Measurements from ENCODE around the gene DVL1. TPM values are rescaled to one million over a fixed set of nuclear protein-coding genes. Genes with fewer than 3 reads are reported as not detected.

DVL1 gene
- total and polyA plus RNA-seq, 8 donors, result 30.6 to 103 (median 50.3) TPM

DNA sequence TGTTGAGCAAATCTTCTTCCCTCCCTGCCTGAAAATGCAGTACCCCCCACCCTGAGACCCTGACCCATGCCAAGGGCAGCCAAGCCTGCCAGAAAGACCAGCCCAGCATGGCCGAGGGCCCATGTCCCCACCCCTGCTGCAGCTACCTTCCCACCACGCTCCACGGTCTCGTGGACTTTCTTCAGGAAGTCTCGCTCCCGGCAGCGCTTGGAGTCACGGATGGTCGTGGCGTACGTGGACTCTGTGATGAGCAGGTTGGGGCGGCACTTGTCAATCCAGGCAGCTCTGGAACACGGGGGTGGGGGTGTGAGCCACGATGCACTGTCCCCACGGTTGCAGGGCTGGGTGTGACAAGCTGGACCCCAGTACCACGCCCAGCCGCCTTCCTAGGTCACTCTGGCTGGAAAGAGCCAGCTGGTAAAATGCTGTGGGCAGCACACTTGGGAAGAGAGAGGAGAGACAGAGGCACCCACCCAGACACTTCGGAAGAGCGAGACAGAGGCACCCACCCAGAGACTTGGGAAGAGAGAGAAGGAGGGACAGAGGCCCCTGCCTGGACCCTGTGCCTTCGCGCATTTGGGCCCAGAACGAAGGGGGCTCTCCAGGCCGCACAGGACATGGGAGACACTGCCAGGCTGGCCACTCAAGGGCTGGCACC is 34.4 kb downstream of the DVL1 start:
- Histone ChIP-seq H3K4me3 (no peak overlapping the region), H3K27ac (no peak overlapping the region), H3K27me3 (no peaks in the 10 kb centered on the region), H3K36me3 (peaks cover 0 to 38% (median 21%) of the 10 kb centered on the region in 3 donors), H3K4me1 (peaks cover 0 to 12% (median 11%) of the 10 kb centered on the region in 3 donors), H3K9me3 (no peaks in the 10 kb centered on the region)
- WGBS, 2 donors, result 89 to 91% methylated on average over 23 of the region's 23 CpGs
- TF ChIP-seq, protein P1, sequence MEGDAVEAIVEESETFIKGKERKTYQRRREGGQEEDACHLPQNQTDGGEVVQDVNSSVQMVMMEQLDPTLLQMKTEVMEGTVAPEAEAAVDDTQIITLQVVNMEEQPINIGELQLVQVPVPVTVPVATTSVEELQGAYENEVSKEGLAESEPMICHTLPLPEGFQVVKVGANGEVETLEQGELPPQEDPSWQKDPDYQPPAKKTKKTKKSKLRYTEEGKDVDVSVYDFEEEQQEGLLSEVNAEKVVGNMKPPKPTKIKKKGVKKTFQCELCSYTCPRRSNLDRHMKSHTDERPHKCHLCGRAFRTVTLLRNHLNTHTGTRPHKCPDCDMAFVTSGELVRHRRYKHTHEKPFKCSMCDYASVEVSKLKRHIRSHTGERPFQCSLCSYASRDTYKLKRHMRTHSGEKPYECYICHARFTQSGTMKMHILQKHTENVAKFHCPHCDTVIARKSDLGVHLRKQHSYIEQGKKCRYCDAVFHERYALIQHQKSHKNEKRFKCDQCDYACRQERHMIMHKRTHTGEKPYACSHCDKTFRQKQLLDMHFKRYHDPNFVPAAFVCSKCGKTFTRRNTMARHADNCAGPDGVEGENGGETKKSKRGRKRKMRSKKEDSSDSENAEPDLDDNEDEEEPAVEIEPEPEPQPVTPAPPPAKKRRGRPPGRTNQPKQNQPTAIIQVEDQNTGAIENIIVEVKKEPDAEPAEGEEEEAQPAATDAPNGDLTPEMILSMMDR (IDR thresholded peaks at IDR 0.05), result no peak
- DNase-seq (no peak), FAIRE-seq (no peak), ATAC-seq (no peak)
- intact Hi-C loops (cut with DNase I), result no loop called here

DNA sequence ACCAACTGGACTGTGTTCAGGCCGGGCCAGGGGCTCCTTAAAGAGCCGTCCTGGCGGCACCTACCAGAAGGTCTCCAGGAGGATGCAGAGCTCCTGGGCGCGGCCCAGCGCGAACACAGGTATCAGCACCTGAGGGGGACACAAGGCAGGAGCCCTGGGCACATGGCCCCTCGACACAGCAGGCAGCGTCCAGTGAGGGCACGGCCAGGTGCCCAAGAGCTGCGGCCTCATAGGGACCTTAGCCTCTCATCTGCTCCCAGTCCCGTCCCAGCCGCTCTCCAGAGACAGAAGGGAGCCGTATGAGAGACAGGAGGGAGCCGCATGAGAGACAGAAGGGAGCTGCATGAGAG is 35.0 kb downstream of the DVL1 start:
- DNase-seq (no peak), ATAC-seq (no peak), FAIRE-seq (no peak)
- no peaks in the 10 kb centered on the region for H3K9me3 ChIP-seq
- intact Hi-C loops (cut with DNase I), result no loop called here
- no peak overlapping the region for H3K27ac ChIP-seq
- H3K36me3 ChIP-seq, result peaks cover 0 to 38% (median 21%) of the 10 kb centered on the region in 3 donors
- no peaks in the 10 kb centered on the region for H3K27me3 ChIP-seq
- H3K4me1 ChIP-seq, result peaks cover 0 to 17% (median 11%) of the 10 kb centered on the region in 3 donors
- TF ChIP-seq, protein P1 (IDR thresholded peaks at IDR 0.05), result no peak
- 92 to 97% methylated on average over 15 of the region's 15 CpGs for WGBS, 2 donors
- H3K4me3 ChIP-seq, result no peak overlapping the region

DNA sequence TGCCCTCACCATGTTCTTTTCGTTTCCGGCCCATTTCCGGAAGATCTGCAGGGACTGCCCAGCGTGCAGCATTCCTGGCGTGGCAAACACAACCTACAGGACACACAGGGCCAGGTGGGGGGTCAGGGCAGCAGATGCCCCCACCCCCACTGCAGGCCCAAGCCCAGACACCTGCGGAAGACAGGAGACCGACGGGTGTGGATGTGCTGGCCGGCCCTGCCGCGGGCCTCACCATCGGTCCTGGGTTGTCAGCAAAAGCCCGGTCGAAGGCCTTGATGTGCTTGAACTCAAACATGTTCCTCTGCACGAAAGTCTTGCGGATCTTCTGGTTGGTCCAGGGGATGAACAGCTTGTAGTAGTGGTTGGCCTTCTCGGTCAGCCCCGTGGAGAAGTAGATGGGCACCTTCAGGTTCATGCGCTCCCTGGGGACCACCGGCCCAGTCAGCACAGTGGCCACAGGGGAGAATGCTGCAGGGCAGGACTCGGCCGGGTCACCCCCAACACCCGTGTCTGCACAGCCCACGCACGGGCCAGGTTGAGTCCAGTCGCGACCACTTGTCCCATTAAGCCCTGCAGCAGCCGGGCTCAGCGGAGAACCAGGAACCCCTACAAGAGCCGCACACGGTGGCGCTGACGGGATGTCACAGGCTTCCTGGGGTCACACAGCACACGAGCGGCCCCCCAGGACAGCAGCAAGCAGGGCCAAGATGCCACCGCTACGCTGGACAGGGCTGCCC is 35.5 kb downstream of the DVL1 start:
- FAIRE-seq (no peak), DNase-seq (no peak), ATAC-seq (no peak)
- Histone ChIP-seq H3K9me3 (no peaks in the 10 kb centered on the region), H3K27me3 (no peaks in the 10 kb centered on the region), H3K36me3 (peaks cover 0 to 38% (median 21%) of the 10 kb centered on the region in 3 donors), H3K4me3 (no peak overlapping the region), H3K4me1 (peaks cover 0 to 15% (median 11%) of the 10 kb centered on the region in 3 donors), H3K27ac (no peak overlapping the region)
- TF ChIP-seq, protein P1 (IDR thresholded peaks at IDR 0.05), result no peak
- WGBS, 2 donors, result 88 to 90% methylated on average over 35 to 37 of the region's 37 CpGs
- intact Hi-C loops (cut with DNase I), result no loop called here

DNA sequence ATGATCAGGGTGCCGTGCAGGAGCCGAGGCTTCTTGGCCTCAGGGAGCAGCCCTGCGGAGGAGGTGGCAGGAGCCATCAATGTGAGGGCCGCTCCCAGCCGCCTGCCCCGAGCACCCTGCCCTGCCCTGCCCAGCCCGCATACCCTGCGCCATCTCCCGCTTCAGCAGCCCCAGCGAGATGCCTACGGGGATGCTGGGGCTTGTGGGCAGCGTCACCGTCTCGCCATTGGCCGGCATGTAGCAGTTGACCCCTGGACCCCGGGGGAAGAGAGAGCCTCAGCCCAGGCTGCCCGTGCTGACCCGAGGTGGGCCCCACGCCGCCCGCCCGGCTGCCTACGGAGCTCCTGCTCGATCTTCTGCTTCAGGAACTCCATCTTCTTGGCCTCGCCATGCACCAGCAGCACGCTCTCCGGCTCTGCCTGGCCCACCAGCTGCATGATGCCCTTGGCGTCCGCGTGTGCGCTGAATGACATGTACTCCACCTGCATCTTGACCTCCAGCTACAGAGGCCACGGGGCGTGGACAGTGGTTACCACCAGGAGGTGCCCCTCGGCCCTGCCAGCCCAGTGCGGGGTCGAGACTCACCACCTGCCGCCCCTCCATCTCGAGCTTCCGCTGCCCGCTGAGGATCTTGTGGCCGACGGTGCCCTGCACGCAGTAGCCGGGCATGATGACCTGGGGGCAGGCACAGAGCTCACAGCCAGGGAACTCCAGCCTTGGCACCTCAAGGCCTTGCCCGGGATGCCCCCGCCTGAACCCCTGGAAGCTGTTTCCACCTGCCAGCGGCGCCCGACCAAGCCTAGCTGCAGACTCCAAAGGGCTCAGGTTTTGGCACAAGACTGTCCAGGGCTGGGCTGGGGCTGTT is 36.5 kb downstream of the DVL1 start:
- no peaks in the 10 kb centered on the region for H3K27me3 ChIP-seq
- peaks cover 0 to 37% (median 21%) of the 10 kb centered on the region in 3 donors for H3K36me3 ChIP-seq
- no peak overlapping the region for H3K4me3 ChIP-seq
- WGBS, 2 donors, result 92 to 94% methylated on average over 49 of the region's 49 CpGs
- no peak for DNase-seq
- H3K9me3 ChIP-seq, result no peaks in the 10 kb centered on the region
- H3K4me1 ChIP-seq, result peaks cover 0 to 6% (median 2%) of the 10 kb centered on the region in 3 donors
- H3K27ac ChIP-seq, result no peak overlapping the region
- FAIRE-seq, result no peak
- no peak for ATAC-seq
- TF ChIP-seq, protein P1 (IDR thresholded peaks at IDR 0.05), result no peak
- intact Hi-C loops (cut with DNase I), result no loop called here
